Mammary epithelial cell (primary cell): ENCODE results near the gene LMOD2.

ENCODE experiments used
- CTCF ChIP-seq, 2 donors: IDR thresholded peaks in 1 of 2; conservative IDR thresholded peaks in 1 of 2; 2 replicates each; pipeline ENCODE4 v1.5.1; 2011 to 2012; ENCODE audit warnings: inconsistent platforms in 2 of 2, low read length in 2 of 2, mild to moderate bottlenecking in 2 of 2, control low read depth in 1 of 2, low read depth in 1 of 2; ENCODE audit not compliant: insufficient read depth in 1 of 2; ENCODE audit errors: extremely low read depth in 1 of 2
- EZH2 ChIP-seq: IDR thresholded peaks from 2 replicates; pipeline ENCODE4 v1.6.1; 2012; ENCODE audit warnings: low read length, inconsistent platforms, borderline replicate concordance

GRCh38 chr7:123690550-123690949 lies 34.9 kb downstream of the LMOD2 start:
- TF ChIP-seq CTCF (conservative IDR thresholded peaks at IDR 0.05 in 1 of 2, IDR thresholded peaks at IDR 0.05 in 1 of 2; ENCODE audit: extremely low read depth in 1 of 2, insufficient read depth in 1 of 2, low read depth in 1 of 2, low read length in 2 of 2), result no peak
- TF ChIP-seq EZH2, result no peak
